ENCODE data around the gene UCP3.

UCP3 gene

DNA sequence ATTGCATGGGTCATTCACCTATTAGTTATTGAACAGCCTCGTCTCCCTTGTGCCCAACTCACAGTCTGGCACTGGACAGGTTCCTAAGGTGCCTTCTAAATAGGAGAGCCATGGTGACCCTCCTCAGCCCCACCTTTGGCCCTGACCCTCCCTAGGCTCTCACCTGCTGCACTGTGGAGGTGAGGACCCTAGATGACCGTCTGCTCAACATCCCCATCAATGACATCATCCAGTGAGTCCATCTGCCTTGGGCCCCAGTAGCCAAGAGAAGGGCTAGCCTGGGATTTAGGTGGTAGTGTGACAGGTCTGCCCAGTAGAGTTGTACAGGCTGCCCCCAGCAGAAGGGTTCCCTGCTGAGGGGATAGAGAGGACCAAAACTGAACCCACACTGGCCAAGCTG is 39.8 kb downstream of the UCP3 start:
- in situ Hi-C loops (cut with HindIII; ENCODE audit: low pct_ligation_motif_present, low pct_unique_long_range_greater_than_20kb, low sequenced_read_pairs): no loop called here
- no peak for DNase-seq

DNA sequence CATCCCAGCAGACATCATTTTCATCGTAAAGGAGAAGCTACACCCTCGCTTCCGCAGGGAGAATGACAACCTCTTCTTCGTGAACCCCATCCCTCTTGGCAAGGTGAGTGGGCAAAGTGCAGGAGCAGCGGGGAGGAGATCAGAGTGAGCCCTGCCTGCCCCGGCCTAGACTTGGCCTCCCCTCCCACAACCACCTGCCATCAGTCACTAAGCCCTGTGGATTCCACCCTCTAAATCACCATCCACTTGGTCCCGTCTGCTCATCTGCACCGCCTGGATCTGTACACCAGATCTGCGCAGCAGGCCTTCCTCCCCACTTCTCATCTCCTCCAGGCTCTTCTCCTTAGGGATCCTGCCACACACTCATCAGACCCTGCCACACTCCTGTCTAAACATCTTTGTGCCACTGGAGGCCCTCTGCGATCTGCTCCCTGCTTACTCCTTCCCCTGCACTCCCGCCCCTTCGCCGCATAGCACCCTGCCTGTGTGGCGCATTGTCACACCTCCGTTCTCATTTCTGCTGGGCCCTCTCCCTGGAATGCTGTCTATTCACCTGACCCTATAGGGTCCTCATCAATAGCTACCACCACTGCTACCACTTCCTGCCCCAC is 40.4 kb downstream of the UCP3 start:
- no peak for DNase-seq
- in situ Hi-C loops (cut with HindIII; ENCODE audit: low pct_ligation_motif_present, low pct_unique_long_range_greater_than_20kb, low sequenced_read_pairs): no loop called here

DNA sequence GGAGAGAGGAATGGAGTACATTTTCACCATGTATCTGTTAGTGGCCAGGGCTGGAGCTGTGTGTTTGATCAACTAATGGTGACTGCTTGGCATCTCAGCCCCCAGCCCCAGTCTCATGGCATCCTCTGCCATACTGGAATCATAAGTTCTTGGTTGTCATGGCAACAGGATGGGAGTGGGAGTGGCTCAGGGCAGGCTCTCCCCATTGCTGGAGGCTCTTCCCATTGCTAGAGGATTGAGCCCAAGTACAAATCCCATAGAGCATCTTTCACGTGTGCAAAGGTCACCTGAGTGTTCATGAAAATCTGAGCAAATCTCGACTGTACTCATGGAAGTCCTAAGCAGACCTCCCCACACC is 43.1 kb downstream of the UCP3 start:
- in situ Hi-C loops (cut with HindIII; ENCODE audit: low pct_ligation_motif_present, low pct_unique_long_range_greater_than_20kb, low sequenced_read_pairs): no loop called here
- no peak for DNase-seq

DNA sequence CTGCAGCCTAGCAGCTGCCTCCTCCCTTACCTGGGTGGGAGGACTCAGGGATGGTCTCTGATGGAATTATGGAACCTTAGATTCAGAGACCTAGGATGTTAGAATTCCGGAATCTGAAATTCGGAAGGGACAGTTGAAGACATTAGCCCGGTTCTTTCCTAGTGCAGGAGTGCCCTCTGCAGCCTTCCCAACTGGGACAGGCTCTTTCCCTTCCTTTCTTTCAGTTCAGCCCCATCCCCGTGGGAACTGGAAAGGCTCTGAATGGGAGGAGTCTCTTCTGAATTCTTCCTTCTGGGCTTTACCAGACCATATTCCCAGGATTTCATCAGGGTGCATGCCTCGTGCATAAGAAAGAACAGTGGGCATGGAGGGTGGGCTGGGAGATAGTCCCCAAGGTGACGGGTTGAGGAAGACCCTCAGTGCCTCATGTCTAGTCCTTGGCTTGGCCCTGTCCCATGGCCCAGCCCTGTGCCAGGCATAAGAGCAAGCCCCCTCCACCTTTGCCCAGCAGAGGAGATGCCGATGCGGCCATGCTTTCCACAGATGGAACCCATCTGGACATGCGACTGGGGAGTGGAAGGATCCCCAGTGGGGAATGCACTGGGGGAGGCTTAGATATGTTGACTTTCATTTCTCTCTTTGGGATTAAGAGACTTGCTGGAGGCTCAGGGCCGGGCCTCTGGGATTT is 43.7 kb downstream of the UCP3 start:
- no peak for DNase-seq
- in situ Hi-C loops (cut with HindIII; ENCODE audit: low pct_ligation_motif_present, low pct_unique_long_range_greater_than_20kb, low sequenced_read_pairs): no loop called here

DNA sequence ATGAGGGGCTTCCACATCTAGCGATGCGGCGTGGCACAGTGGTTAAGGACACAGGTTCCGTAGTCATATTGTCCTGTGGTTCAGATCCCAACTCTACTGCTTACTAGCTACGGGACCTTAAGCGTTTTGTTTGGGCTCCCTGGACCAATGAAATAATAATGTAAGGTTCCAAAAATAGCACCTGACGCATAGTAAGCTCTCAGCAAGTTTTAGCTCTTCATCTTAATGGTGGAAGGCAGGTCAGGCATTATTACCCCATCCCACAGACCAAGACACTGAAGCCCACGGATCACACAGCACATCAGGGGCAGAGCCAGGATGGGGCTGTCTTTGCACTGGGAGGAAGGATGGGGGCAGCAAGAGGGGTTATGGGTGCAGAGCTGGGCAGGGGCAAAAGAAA is 45.0 kb downstream of the UCP3 start:
- no peak for DNase-seq
- in situ Hi-C loops (cut with HindIII; ENCODE audit: low pct_ligation_motif_present, low pct_unique_long_range_greater_than_20kb, low sequenced_read_pairs): no loop called here

DNA sequence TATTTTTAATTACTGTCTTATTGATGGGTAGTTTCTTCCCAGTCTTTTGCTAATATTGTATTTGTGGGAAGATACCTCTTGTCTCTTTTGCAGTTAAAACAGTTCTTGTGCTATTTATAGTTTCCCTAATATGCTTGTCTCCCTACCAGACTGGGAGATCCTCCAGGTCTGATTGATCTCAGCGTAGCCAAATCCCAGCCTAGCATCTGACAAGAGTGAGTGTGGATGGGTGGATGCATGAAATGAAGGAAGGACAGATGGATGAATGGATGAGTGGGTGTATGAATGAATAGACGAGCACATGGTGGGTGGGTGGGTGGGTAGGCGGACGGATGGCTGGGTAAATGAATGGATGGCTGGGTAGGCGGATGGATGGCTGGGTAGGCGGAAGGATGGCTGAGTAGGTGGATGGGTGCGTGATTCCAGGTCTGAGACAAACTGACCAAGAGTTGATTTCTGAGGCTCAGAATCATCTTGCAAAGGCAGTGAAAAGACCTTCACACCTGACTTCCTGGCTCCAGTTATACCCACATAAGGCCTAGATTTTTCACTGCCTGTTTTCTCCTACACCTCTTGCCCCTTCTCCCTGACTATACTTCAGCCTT is 46.7 kb downstream of the UCP3 start:
- in situ Hi-C loops (cut with HindIII; ENCODE audit: low pct_ligation_motif_present, low pct_unique_long_range_greater_than_20kb, low sequenced_read_pairs): no loop called here
- no peak for DNase-seq

DNA sequence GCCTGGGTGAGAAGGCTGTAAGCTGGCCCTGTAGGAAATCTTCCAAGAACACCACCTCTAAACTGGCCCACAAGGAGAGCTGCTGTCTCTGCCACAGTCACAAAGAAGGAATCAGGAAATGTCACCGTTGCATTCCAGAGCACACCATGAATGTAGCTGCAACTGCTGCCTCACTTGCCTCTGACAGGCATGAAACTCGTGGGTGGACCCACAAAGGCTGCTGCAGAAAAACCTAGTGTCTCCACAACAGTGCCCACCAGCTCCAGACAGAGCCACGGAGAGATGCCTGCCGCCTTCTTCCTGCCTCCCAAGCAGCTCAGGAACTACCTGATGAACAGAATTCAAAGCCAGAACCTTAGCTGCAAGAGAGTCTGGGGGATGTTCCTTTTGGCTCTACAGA is 47.6 kb downstream of the UCP3 start:
- no peak for DNase-seq
- in situ Hi-C loops (cut with HindIII; ENCODE audit: low pct_ligation_motif_present, low pct_unique_long_range_greater_than_20kb, low sequenced_read_pairs): no loop called here

DNA sequence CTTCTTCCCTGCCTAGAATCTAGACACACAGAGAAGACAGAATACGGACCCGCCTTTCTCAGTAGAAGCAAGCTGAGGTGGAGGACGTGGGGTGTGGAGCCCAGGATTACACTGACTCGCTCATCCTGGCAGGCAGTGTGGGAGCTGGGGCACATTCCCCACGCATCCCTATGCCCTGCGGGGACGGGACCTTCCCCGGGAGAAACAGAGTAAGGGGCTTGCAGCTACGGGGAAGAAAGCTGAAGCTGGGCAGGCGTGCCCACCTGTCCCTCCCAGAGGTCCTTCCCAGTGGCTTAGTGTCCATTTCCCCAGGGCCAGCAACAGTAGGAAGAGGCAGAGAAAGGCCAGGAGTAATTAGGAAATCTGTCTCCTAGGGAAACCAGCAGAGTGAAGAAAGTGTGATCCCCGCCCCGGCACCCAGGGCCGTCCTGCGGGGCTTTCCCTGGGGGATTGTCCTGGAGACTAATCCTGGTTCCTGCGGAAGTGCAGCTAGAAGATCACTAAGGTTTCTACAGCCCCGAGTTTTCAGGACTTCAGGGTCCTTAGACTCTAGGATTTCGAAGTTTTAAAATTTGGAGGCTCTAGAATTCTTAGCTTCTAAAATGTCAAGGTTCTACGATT is 50.3 kb downstream of the UCP3 start:
- in situ Hi-C loops (cut with HindIII; ENCODE audit: low pct_ligation_motif_present, low pct_unique_long_range_greater_than_20kb, low sequenced_read_pairs): no loop called here
- DNase-seq: no peak

DNA sequence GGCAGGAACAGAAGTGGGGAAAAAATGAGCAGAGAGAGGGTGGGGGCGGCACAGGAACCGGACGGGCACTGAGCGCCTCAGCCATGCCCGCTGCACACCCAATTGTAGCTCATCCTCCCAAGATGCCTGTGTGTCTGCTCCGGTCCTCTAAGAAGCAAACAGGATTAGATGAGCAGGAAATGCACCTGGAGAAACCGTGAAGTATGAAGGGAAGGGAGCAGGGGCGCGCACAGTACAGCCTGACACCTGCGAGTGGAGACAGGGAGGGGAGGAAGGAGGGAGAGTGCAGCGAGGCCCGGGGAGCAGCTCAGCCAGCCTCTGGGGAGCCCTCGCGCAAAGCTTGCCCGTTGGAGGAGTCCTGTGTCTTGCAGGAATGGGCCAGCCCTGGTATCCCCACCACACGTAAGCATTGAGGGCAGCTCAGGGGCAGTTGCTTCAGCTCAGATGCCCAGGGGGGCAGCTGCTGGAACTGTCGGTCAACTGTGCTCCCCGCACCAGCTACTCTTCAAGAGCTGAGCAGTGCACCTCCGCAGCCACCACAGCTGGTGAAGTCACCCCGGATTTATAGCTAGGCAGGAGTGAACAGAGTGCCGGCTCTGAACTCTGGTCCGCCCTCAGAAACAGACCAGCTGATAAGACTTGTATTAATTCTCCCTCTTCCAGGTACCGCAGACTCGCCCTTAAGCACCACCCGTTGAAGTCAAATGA is 51.1 kb downstream of the UCP3 start:
- in situ Hi-C loops (cut with HindIII; ENCODE audit: low pct_ligation_motif_present, low pct_unique_long_range_greater_than_20kb, low sequenced_read_pairs): no loop called here
- DNase-seq: no peak

DNA sequence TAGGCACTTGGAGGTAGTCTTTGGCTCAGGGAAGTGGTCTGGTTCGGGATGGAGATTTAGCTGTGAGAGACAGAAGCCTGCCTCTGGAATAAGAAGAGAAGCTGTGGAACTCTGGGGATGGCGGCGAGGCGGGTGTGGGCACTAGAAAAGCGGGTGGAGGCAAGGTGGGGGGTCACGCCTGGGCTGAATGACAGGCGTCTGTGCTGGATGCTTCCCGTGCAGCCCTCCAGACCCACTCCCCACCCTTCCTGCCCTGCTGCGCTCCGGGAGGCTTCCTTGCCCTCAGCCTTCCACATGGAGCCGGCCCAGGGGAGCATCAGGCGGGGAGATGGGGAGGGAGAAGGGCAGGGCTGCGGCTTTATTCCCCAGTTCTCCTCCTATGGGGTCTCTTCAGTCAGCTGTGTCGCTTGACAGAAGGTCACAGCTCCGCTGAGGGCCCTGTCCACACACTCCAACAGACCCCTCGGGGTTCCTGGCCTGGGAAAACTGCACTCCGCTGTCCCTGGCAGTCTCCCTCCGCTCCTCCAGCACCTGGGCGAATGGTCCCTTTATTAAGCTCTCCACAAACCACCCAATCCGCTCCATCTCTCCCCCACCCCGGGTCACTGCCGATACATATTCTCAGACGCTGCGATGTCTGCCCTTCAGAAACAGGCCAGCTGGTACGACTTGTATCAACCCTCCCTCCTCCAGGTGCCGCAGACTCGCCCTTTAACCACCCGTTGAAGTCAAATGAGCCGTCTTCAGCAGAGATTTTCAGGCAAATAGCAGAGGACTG is 51.8 kb downstream of the UCP3 start:
- in situ Hi-C loops (cut with HindIII; ENCODE audit: low pct_ligation_motif_present, low pct_unique_long_range_greater_than_20kb, low sequenced_read_pairs): no loop called here

DNA sequence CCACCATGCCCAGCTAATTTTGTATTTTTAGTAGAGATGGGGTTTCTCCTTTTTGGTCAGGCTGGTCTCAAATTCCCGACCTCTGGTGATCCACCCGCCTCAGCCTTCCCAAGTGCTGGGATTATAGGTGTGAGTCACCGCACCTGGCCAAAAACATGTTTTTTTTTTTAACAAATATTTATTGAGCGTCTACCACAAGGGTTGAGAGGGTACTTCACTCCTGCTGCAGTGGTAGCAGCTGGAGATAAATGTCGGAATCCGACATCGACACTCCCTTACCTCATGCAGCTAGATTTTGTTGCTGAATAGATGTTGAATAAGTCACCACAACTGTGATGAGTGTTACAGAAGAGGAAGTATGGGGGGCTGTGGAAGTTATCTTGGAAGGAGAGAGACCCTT is 57.1 kb downstream of the UCP3 start:
- no peak for DNase-seq
- in situ Hi-C loops (cut with HindIII; ENCODE audit: low pct_ligation_motif_present, low pct_unique_long_range_greater_than_20kb, low sequenced_read_pairs): no loop called here

More for the DNA sequence above, 51.8 kb downstream of the UCP3 start:
- no peak for DNase-seq

DNA sequence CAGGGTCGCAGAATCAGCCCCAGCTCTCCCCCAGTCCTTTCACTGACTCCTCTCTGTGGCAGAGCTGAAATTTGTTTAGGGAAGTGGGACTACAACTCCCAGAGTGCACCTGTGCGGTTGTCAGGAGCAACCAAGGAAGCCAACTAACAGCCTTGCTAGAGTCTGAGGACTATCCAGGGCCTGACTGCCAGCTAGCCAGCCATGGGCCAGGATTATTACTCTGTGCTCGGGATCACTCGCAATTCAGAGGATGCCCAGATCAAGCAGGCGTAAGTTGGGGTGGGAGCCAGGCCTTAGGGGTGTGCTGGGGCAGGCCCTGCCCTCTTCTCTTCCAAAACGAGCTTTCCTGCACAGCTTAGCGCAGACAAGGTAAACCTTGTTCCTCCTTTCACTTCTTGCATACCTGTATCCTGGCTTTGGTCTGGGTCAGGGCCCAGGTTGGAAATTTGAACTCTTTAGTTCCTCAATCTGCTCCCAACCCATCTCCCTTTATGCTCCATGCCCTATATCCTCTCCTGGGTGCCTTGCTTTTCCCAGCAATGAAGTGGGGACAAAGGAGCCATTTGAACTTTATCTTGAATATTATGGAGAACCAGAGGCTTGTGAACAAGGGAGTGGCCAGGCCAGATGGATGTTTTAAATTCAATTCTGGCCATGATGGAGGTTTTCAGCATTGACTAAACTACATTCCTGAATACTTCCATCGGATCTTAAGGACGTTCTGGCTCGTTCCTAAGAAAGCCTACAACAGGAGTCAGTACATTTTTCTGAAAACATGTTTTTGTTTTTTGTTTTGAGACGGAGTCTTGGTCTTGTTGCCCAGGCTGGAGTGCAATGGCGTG is 57.8 kb downstream of the UCP3 start, which contains the start of gene DNAJB13:
TSS of gene DNAJB13 (plus strand) at position 158 of the 842 bp plus-strand sequence. CDS start at position 202, 44 bp downstream.
- DNase-seq: peak; percentile 25
- in situ Hi-C loops (cut with HindIII; ENCODE audit: low pct_ligation_motif_present, low pct_unique_long_range_greater_than_20kb, low sequenced_read_pairs): no loop called here
